ENCODE data around the gene HOXC11.

The HOXC11 gene

DNA sequence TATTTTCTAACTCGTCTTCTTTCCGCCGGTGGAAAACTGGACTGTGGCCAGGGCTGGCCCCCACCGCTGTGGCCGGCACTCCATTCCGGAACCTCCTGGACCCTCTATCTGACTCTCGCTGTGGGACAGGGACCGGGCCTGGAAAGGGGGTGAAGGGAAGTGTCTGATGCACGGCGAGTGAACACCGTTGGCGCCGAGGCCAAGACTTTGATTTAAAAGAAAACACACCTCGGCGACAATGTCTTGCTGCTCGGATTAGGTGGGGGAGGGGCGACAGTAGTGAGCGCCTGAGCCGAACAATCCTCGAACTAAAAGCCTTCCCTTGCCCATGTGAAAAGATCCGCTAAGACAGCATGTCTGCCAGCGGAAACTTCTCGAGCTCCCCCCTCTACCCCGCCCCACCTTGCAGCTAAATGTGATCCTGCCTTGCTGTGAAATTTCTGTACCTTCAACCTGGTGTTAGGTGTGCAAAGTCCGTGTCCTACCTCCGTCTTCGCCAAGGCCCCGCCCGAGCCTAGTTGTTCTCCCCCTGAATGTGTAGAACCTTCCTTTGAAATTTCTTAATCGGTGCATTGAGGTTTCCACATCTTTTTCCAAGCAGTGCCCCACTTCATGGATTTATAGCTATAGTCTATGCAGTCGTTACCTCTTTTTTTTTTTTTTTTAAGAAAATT lies 2.7 kb downstream of the HOXC11 start:
- no peak for DNase-seq

DNA sequence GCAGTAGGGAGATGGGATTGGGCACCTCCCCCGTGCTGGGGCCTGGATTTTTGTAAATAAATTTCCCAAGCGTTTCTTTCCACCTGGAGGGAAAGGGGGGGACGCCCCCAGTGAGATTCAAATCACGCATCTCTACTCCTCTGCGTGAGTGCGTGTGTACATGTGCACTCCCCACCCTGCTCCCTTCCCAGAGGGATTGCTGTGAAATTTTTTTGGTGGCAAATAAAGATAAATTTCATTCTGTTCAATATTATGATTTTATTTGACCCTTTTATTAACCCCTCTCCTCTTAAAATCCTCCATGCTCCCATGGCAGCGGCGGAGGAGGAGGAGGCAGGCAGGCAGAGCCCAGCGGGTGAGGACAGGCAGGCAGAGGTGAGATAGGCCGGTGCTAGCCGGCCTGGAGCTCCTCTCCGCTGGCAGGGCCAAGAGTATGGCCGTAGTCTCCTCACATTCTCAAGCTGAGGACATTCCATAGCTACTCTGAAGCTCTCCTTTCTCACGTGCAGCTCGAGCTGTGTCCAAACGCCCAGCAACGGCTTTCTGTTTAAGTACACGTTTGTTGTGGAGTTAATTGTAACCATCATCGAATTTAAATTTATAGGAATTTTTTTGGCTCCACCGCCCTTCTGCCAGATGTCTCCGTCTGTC lies 3.4 kb downstream of the HOXC11 start:
- DNase-seq: no peak

DNA sequence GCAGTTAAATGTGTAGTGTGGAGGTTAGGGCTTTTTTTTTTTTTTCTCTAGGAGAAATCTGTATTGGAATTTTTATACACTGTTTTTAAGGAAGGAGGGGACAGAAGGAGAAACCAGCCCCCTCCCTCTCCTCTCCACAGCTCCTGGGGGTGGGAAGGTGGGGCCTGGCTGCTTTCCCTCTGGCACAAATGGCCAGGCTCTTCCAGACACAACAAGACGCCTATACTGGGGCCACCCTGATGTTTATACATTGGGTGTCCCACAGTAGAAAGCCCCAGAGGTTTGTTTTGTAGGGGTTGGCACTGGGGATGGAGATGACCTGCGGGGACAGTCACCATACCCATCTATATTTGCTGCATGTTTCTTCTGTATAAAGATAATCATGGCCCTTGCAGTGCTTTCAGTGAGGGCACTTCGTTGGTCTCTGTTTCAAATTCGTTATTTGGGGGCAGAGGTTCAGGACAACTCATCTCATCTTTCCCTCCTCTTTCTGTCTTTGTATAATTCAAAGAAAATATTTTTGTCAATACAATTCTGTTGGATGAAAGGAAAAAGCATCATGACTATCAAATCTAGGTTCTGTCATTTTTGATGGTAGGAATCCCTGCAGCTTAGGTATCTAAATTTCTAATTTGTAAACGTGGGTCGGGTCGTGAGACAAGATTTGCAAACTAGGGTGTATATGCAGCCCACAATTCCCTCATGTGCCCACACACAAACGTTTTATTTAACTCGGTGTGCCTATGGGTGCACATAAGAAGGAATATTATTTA lies 4.1 kb downstream of the HOXC11 start:
- DNase-seq: no peak

DNA sequence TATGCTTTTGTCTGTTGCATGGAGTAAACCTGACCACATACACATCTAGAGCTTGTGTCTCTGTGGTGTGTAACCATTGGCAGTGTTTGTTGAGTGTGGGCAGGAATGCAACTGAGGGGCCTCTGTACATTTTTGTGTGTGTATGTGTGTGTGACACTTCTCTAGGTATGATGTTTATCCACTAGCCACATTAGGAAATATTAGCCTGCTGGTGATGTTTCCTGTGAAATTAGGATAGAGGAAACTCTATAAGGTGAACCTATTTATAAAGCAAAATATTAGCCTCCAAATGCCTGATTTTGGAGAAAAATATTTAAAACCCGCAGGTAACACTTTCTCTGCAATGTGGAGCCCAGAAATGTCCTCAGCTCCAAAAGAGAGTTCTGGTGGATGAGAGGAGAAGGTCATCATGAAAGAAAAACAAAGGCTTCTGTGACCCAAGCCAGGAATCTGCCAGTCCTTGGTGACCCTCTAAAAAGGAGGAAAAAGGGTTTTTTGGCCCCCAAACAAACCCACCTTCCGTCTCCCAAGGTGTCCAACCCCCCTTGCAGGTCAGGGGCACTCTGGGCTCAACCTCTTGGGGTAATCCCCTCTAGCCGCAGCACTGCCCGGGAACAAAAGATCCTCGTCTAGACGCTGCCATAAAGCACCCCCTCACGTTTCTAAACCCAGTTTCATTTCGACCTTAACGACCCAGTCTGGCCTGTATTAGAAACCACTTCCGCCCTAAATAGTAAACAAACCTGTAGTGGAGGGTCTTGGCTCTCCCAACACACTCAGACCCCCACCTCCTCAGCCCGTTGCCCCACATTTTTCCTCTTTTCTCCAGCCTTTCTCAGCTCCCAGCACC lies 4.9 kb downstream of the HOXC11 start:
- DNase-seq: no peak

DNA sequence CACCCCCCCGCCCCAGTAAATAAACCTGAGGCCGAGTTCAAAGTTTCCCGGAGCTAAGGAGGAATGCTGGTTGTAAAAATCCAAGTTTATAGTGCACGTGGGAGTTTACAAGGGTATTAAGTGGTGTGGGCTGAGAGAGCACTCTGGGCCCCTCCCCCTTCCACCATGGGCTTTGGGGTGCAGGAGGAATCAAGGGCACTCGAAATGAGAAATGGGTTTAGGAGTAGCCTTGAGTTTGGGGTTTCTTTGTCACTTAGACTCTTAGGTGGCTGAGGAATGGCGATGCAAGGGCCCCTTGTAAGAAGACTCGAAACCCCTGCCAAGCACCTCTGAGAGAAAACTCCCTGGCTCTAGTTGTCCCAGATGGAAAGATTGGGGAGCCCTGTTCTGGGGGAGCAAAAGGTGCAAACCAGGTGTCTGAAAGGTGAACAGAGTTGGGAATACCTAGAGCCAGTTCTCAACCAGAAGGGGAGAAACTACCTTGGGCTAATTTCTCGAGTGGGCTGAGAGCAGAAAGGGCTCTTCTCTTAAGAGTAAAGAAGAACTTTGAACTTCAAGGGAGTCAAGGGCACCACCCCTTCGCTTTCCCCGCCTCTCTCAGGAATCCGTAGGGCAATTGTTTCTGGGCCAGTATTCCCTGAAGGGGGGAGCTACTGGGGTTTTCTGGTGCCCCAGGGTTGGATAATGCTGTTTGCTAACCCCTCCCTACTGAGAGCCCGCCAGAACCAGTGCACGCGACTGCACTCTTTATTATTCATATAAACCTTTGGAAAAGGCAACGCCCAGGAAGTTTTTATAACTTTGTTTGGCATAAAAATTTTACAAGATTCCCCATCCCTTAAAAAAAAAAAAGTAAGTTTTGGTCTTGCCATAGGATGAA lies 5.8 kb downstream of the HOXC11 start:
- DNase-seq: no peak

DNA sequence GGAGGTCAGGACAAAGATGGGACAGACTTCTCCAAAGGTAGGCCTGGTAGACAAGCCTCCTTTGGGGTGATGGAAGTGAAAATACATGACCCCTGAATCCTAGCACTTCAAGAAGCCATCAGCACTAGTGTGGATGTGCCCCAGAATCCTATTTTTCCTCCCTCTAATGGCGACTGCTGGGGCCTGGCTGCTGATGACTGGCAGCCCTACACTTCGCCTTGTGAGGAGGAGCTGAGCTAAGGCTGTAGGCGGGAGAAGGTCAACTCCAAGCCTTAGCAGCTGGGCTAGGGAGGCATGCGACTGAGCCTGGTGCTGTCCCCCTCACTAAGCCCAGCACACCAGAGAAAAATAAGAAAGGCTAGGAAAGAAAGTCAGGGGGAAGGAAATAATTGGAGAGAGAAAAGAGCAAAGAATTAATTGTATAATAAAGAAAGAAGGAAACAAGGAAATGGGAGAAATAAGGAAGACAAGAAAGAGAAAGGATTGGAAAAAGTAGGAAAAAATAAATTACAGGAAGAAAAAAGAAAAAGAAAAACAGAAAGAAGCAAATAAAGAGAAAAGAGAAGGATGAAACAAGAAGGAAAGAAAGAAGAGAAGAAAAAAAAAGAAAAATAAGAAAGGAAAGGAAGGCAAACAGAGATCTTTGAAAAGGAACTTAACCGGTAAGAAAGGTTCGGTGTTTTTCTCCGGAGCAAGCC lies 7.3 kb downstream of the HOXC11 start:
- no peak for DNase-seq

DNA sequence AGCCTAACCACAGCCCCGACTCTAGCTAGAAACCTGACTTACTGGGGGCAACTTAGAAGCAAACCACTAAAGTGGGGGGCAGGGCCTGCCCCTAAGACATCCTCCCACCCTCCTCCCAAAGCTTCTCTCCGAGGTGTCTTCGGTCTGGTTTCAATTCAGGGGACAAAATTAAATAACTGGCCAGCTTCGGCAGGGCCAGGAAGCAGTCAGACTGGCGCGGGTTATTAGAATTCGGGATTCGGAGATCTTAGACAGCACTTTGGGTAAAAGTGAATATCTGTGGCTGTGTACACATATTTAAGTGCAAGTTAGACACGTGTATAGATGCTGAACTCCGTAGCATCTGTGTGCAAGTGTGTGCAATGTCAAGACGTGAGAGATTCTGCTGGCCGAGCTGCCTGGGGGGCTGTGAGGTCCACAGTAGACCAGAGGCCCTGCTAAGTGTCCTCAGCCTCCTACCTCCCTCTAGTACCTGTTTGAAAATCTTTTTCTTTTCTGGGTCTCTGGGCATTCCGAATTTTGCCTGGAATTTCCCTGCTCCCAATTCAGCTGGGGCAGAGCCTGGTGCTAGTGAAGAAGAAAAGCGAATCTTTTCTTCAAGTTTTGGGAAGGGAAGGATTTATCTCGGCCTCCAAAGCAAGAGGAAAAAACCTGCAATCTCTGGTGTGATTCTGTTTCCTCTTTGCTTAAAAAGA lies 8.0 kb downstream of the HOXC11 start:
- no peak for DNase-seq

DNA sequence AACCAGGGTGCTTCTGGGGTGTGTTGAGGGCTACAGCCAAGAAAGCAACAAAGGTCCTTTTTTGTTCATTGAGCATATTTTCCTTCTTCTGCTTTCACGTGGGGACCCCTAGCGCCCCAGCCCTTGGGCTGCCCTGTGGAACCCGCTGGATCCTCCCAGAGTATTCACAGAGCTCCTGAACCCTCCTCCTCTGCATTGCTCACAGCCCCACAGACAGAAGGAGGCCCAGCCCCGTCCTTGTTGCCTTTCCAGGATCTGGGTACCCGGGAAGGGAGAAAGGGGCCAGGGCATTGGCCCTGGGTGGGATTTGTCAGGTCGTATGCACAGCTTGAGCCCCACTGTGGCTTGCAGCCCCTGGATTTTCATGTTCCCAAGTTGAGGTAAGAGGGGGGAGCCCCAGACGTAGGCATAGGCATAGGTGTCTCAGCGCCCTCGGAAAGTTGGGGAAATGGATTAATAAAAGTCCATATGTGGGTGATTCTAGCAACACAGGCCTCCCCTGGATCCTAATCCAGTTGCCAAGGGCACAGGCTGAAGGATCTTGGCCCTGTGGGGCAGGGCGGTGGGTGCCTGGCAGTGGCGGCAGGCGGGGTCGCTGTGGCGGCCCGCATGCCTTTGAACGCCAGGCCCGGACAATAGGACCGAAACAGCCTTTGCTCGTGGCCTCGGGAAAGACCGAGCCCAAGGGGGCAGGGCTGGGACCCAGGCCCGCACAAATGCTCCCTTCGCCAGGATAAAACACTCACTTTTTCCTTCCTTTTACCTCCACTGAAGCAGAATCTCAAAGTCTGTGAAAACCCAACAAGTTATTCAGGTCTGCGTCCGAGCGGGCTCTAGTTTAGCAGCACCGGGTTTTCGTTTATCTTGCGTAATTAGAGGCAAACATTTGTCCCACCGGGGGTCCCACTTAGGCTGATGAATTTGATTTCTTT lies 9.0 kb downstream of the HOXC11 start:
- DNase-seq: no peak

DNA sequence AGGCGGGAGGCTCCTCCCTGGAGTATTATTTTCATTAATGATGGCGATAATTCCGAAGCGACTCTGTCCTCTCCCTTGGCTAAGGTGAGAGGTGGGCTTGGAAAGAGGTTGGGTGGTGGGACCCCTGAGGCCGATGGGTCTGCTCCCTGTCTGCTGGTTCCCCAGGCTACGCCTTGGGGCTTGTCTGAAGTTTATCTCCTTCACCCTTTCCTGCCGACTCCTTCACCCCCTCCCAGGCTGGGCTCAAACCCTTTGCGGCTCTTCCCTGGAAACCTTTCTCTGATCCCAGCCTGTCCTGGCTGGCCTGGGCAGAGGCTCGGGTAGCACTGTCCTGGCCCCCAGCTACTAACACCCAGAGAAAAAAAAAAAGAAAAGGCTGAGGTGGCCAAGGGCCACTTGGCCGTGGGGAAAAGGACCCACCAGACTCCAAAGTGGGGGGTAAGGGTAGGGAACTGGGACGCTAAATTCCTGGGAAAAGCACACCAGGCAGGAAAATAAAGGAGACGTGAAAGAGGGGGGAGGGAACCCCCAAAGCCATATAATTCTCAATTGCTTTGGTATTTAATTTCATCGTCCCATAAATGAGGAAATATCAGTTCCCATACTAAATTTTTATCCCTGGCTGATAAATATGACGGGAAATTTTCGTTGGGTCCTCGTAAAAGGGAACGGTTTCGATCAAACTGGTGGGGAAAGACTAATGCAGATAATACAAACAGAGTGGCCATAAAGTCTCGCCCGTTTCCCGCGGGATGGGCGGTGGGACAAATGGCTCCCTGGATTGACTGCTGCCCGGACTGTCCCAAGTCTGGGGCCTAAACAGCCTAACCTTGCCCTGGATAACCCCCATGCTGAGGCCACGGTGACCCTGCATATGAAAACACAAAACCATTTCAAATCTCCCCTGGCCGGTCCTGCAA lies 10.0 kb downstream of the HOXC11 start:
- no peak for DNase-seq

DNA sequence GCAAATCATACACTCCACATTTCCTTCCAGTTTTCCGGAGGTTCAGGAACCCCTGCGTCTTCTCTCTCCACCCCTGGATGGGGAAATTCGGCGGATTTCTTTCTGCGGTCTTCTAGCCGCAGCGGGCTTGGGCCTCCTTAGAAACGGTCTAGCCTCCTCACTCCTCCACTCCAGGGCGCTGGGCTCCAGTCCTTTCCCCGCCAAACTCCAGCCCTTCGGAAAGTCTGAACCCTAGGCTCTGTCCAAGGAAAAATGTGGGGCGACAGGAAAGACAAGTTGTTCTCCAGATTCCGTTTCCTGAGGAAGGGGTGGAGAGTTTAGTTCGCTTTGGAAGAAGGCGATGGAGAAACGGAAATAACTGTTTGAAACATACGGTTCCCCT lies 10.6 kb downstream of the HOXC11 start:
- no peak for DNase-seq

DNA sequence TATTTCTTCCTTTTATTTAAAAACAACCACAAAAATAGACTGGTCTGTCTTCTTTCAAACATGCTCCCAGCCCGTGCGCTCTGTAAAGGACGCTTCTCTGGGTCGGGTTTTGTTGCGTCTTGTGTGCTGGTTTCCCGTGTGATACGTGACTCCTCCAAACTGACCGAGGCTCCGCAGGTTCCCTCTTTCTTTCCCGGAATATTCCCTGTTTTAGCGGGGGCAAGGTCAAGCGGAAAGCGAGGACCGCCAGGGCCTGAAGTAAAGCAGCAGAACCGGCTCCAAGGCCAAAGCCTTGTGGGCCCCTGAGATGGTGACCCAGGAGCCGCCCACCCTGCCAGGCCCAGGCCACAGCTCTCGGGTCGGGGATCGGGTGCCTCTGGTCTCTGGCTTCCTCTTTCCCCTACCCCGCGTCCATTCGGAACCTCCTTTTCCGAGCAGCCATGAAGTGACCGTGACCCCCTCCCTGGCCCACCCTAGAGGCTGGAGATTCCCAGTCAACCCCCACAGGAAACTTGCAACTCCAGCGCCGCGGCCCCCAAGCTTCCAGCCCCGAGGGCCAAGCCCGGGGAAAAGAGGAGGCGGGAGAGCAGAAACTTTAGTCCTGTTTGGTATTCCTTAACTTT lies 11.1 kb downstream of the HOXC11 start:
- no peak for DNase-seq

DNA sequence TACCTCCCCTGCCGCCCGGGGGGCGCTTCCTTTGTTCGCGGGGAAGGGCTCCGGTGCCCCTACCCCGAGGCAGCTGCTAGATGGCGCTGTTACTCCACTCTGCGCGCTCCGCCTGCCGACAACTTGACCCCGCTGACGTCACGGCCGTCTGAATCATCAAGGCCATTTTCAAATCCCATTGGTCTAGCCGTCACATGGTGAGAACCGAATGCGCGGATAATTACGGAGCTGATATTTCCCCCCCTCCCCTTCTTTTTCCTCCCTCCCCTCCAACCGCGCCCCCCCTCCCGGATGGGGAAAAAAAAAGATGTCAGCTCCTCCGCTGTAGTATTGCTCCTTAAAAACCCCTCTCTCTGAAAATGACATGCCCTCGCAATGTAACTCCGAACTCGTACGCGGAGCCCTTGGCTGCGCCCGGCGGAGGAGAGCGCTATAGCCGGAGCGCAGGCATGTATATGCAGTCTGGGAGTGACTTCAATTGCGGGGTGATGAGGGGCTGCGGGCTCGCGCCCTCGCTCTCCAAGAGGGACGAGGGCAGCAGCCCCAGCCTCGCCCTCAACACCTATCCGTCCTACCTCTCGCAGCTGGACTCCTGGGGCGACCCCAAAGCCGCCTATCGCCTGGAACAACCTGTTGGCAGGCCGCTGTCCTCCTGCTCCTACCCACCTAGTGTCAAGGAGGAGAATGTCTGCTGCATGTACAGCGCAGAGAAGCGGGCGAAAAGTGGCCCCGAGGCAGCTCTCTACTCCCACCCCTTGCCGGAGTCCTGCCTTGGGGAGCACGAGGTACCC lies 12.2 kb downstream of the HOXC11 start, which contains the start of gene HOXC10:
Gene HOXC10 (plus strand): TSS at position 246 of the 791 bp plus-strand sequence. CDS start 114 bp downstream, at position 360.
- peak; percentile 93 for DNase-seq

DNA sequence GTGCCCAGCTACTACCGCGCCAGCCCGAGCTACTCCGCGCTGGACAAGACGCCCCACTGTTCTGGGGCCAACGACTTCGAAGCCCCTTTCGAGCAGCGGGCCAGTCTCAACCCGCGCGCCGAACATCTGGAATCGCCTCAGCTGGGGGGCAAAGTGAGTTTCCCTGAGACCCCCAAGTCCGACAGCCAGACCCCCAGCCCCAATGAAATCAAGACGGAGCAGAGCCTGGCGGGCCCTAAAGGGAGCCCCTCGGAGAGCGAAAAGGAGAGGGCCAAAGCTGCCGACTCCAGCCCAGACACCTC lies 12.7 kb downstream of the HOXC11 start:
- DNase-seq: no peak

DNA sequence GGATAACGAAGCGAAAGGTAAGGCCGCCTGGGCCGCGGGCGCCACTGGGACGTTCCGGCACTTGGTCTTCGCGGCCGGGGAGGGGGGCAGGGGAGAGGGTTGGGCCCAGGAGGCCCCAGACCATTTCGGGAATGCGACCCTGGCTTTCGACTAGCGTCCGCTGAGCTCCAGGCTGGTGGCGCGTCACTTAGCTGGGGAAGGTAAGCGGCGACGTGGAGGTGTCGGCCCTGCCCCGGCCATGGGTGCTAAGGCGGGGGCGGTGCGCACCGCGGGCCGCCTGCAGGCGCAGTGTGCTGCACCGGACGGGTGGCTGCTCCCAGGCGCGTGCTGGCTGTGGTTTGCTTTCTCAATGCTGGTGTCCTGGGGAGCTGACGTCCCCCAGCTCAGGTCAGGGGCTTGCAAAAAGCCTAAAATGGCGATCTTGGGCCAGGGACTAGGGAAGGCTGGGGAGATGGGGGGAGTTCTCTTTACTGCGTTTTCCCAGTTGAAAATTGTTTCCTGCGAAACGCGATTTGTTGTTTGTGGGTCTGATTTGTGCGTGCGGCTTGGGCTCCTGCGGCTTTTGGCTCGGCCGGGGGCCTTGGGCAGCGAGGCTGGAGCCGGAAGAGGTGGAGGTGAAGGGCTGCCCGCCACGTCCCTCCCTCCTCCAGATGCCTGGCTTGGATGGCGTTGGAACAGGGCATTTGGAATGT lies 13.2 kb downstream of the HOXC11 start:
- no peak for DNase-seq

DNA sequence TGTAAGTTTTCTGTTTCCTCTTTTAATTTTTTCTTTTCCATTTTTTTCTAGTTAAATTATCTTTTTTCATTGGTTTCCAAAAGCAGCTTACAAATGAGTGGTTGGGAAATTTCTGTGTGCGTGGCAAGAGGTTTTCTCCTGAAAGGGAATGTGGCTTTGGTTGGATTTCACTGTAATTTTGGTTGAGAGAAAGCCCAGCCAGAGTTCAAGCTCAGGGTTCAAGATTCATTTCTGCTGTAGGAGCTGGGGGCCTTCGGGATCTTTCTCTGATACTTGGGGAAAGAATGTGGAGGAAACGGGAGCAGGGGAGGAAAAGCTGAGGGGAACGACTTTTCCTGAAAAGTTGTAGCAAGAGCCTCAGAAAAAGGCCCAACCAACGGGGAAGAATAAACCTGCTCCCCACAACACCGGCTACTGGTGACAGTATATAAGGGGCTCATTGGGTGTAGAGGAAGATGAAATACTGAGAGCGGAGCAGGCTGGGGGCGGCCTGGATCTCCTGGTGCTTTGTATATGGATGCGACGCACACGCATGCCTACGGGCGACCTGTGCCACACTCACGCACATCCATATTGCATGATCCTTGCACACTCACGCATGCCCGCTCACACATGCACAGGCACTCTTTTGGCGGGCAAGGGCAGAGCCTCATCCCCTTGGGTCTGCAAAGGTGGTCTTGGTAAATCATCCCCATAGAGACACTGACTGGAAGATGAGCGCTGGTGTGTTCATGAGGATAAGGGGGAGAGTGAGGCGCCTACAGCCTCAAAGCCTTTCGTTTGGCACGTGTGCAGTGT lies 14.0 kb downstream of the HOXC11 start:
- DNase-seq: no peak

DNA sequence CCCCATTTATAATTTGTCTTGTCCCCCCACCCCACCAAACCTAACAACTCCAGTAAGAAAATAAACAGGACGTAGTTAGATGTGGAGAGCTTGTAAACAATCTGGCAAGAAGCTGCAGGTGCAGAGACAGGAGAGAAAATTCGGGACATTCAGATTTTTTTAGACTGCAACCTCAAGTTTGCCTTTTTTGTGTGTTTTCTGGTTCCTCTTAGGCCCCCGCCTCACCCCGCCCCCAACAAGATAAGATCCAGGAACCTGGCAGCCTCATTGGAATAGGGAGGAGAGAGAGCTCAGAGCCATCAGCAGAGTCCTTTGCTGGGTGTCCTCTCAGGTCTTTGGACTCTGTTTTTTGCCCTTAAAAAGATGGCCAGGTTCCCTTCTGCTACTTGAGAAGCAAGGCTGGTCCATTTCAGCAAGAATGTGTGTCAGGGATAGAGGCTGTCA lies 14.9 kb downstream of the HOXC11 start:
- DNase-seq: no peak

Measured in NCI-H774 (cell line).